ENCODE results near the gene KIF7.

DNA sequence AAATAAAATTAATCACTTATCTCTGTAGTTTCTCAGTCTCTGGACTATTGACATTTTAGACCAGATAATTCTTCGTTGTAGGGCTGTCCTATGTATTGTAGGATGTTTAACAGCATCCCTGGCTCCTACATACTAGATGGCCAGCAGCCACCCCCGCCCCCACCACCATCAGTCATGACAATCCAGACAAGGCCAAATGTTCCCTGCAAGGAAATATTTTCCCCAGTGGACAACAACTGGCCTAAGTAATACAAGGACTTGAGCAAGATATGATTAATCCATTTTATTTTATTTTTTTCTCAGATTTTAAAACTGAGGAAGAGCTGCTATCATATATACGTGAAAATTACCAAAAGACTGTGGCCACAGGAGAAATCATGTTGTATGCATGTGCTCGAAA lies 56.2 kb downstream of the KIF7 start:
- TF ChIP-seq, protein P1, sequence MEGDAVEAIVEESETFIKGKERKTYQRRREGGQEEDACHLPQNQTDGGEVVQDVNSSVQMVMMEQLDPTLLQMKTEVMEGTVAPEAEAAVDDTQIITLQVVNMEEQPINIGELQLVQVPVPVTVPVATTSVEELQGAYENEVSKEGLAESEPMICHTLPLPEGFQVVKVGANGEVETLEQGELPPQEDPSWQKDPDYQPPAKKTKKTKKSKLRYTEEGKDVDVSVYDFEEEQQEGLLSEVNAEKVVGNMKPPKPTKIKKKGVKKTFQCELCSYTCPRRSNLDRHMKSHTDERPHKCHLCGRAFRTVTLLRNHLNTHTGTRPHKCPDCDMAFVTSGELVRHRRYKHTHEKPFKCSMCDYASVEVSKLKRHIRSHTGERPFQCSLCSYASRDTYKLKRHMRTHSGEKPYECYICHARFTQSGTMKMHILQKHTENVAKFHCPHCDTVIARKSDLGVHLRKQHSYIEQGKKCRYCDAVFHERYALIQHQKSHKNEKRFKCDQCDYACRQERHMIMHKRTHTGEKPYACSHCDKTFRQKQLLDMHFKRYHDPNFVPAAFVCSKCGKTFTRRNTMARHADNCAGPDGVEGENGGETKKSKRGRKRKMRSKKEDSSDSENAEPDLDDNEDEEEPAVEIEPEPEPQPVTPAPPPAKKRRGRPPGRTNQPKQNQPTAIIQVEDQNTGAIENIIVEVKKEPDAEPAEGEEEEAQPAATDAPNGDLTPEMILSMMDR (IDR thresholded peaks at IDR 0.05) = no peak
- TF ChIP-seq POLR2A (IDR thresholded peaks at IDR 0.05) = no peak
